Smooth muscle cell of the brain vasculature (primary cell): ENCODE results near the gene KL.

ENCODE experiments used
- DNase-seq: peaks from one replicate; pipeline ENCODE4 v3.0.0-alpha.2; 2012; ENCODE audit warnings: low read depth, low spot score

Gene KL

GRCh38 chr13:33004511-33004910 is 11.7 kb upstream of the KL start:
- no peak for DNase-seq

GRCh38 chr13:33006134-33006533 is 10.1 kb upstream of the KL start:
- no peak for DNase-seq

- DNase-seq: no peak
These were observed 9.6 kb upstream of the KL start for GRCh38 chr13:33006638-33007037.

- no peak for DNase-seq
These were observed 9.0 kb upstream of the KL start for GRCh38 chr13:33007237-33007636.

- DNase-seq: no peak
These were observed 8.3 kb upstream of the KL start for GRCh38 chr13:33007950-33008349.

GRCh38 chr13:33008946-33009722 is 7.1 kb upstream of the KL start:
- no peak for DNase-seq

GRCh38 chr13:33011828-33012470 is 4.3 kb upstream of the KL start:
- DNase-seq: no peak

- DNase-seq: no peak
These were observed 1.9 kb upstream of the KL start for GRCh38 chr13:33014291-33014690.

GRCh38 chr13:33015241-33015668 is 968 bp upstream of the KL start:
- DNase-seq: no peak

- no peak for DNase-seq
These were observed 366 bp upstream of the KL start for GRCh38 chr13:33015791-33016323.

GRCh38 chr13:33017323-33017929 is 1.2 kb downstream of the KL start:
- peak; percentile 7 for DNase-seq

- no peak for DNase-seq
These were observed 2.7 kb downstream of the KL start for GRCh38 chr13:33018886-33019285.

GRCh38 chr13:33022986-33023385 is 6.8 kb downstream of the KL start:
- DNase-seq: no peak

- no peak for DNase-seq
These were observed 9.1 kb downstream of the KL start for GRCh38 chr13:33025220-33025744.

GRCh38 chr13:33026489-33027152 is 10.4 kb downstream of the KL start:
- DNase-seq: no peak

- DNase-seq: no peak
These were observed 12.4 kb downstream of the KL start for GRCh38 chr13:33028620-33029019.

- no peak for DNase-seq
These were observed 15.1 kb downstream of the KL start for GRCh38 chr13:33031277-33031676.

GRCh38 chr13:33032037-33032625 is 15.9 kb downstream of the KL start:
- DNase-seq: no peak

GRCh38 chr13:33033051-33033812 is 17.0 kb downstream of the KL start:
- no peak for DNase-seq

GRCh38 chr13:33033986-33034385 is 17.8 kb downstream of the KL start:
- no peak for DNase-seq
